ENCODE measurements around the gene PAX2.

The PAX2 gene

DNA sequence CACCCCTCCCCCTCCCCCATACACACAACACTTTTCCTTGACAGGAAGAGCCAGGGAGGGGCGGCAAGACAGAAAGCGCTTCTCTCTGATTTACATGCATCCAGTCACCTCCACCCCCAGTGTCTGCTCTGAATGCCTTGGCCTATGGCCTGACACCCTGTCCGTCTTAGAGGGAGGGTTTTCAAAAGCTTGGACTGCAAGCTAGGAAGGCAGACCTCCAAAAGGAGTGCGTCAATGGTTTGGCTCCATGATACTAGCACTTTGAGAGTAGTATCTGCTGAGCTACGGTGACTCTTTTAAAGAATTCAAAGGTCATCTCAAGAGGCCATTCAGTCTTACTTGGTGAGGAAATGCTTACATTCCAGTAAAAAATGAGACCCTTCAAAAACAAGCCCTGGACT, 20.3 kb upstream of the PAX2 start:
- no peak overlapping the region for H3K4me3 ChIP-seq (ENCODE audit: low read length)
- TF ChIP-seq, protein P1, sequence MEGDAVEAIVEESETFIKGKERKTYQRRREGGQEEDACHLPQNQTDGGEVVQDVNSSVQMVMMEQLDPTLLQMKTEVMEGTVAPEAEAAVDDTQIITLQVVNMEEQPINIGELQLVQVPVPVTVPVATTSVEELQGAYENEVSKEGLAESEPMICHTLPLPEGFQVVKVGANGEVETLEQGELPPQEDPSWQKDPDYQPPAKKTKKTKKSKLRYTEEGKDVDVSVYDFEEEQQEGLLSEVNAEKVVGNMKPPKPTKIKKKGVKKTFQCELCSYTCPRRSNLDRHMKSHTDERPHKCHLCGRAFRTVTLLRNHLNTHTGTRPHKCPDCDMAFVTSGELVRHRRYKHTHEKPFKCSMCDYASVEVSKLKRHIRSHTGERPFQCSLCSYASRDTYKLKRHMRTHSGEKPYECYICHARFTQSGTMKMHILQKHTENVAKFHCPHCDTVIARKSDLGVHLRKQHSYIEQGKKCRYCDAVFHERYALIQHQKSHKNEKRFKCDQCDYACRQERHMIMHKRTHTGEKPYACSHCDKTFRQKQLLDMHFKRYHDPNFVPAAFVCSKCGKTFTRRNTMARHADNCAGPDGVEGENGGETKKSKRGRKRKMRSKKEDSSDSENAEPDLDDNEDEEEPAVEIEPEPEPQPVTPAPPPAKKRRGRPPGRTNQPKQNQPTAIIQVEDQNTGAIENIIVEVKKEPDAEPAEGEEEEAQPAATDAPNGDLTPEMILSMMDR (conservative IDR thresholded peaks at IDR 0.05; ENCODE audit: low read depth, low read length) = no peak
- no peak for DNase-seq (ENCODE audit: low read depth)

DNA sequence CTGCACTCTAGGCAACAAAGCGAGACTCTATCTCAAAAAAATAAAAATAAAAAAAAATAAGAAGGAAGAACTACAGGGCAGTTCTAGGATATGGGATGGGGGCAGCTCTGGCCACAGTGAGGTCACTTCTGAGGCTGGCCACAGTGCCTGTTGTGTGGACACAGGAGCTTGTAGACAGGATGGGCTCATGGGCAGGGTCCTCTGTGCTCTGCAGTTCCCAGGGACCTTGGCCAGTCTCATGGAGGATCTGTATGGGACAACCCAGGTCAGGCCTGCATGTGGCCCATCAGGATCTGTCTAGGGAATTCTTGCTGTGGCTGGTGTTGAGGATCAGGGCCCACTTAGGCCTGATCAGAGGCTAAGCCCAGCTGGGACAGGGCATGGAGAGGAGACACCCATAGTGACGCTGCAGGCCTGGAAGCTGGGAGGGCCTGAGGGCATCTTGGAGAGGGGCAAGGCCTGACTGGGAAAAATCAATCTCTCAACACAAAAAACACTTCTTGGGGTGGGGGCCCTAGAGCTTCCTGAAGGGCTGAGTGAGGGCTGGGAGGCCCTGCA, 19.4 kb upstream of the PAX2 start:
- DNase-seq (ENCODE audit: low read depth) = no peak
- no peak overlapping the region for H3K4me3 ChIP-seq (ENCODE audit: low read length)
- TF ChIP-seq, protein P1 (conservative IDR thresholded peaks at IDR 0.05; ENCODE audit: low read depth, low read length) = no peak

DNA sequence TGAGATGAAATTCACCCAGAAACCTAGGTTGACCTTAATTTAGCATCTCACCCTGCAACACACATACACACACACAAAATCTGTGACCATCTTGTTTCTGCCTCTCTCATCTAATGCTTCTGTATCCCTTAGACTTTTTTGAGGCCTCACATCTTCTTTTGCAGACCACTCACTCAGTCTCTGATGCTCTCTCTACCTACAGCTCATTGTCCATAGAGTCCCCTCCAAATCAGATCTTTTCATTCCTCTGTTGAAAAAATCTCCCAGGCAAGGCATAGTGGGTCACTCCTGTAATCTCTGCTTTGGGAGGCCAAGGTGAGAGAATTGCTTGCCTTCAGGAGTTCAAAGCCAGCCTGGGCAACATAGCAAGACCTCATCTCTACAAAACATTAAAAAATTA, 17.6 kb upstream of the PAX2 start:
- no peak for DNase-seq (ENCODE audit: low read depth)
- no peak overlapping the region for H3K4me3 ChIP-seq (ENCODE audit: low read length)
- TF ChIP-seq, protein P1 (conservative IDR thresholded peaks at IDR 0.05; ENCODE audit: low read depth, low read length) = no peak

DNA sequence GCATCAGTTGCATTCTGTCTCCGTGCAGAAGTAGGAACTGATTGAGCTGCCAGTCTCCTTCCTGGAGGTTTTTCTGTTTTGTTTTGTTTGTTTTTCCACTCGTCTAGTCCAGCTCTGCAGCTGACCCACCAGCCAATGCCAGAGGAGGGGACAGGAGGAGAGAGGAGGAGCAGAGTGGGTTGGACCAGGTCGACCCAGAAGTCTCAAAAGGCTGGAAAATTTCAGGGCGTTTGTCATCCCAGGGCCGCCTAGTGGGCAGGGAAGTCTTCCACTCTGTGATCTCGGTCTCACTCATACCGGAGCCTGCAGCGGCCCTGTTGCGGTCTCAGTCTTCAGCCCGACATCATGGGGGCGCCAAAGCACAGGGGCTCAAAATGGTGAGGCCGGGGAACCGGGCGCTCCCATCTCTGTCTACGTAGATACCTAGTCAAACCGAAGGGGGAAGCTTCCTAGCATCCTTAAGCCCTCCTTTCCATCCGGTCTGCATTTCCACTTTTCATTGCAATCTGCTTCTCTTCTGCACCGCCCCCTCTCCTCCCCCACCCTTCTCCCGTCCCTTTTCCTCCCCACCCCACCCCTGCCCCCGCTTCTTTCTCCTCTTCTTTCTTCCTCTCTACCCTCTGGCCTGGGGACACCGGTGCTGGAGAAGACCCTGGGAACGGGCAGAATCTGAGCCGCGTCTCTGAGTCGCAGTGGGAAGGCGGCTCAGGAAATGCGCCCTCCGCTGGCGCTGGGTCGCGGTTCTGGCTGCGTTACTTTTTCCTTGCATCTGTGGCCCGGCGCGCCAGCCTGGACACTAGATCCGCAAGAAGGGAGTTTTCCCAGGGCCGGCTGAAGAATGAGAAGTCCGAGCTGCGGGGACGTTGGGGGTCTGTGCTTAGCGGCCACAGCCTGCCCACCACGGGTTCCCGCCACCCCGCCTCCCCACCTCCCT, 16.2 kb upstream of the PAX2 start:
- DNase-seq (ENCODE audit: low read depth) = no peak
- H3K4me3 ChIP-seq (ENCODE audit: low read length) = no peak overlapping the region
- TF ChIP-seq, protein P1 (conservative IDR thresholded peaks at IDR 0.05; ENCODE audit: low read depth, low read length) = peak; percentile 39

DNA sequence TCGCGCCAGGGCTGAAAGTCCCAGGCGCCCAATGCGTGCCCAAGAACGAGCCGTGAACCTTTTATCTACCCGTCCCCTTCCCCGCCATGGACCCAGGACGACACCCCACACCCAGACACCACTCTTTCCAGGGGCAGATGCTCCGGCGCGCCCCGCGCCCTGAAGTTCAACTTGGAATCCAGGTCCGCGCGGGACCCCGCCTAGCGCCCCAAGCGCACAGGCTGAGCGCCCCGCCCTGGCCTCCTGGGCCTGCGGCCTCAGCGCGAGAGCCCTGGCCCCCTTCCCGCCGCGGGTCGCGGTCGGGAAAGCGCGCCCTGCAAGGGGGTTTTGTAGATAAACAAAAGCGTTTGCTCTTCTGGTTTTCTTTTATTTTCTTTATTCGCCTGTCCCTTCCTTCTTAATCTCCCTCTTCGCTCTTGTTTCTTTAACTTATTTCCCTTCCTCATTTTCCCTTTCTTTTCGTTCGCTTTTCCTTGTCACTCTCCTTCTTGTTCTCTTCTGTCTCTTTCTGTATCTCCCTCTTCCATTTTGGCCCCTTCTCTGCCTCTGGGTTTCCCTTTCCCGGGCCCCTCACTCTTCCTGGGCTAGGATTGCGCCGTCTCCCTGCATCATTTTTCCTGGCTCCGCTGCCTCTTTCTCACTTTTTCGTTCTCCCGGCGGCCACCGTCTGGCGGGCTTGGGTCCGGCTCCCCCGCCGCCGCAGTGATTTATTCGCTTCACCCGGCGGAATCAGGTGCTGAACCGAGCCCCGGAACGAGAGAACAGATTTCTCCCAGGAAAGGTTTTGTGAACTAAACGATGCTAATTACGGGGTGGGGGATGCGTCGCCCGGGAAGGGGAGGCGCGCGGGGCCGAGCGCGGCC, 15.3 kb upstream of the PAX2 start:
- H3K4me3 ChIP-seq (ENCODE audit: low read length) = no peak overlapping the region
- no peak for DNase-seq (ENCODE audit: low read depth)
- TF ChIP-seq, protein P1 (conservative IDR thresholded peaks at IDR 0.05; ENCODE audit: low read depth, low read length) = no peak

DNA sequence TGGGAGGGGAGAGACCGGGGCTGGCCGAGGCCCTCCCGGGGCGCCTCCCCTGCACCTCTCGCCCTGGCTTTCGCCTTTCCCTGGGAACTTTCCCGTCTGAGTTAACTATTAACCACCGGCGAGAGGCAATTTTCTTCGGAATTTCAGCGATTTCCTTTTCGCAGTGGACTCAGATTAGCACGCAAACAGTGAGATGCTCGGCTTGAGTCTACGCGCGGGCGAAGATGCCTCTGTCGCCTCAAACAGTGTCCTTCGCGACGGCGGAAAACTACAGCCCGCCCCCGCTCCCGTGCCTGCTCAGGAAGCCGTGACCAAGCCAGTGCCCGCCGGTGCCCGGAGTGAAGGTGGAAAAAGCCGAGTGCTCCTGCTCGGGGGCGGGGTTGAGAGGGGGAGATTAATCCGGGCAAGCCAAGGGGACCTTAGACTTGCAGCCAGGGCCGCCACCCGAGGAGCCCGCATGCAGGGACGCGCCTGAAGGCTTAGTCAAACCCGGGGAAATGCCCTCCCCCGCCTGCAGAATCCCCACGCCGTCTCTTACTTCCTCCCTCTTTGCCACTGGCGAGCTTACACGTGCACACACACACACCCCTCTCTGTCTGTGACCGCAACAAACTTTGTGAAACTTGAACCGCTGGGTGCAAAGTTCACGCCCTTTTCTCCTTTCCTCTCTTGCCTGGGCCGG, 14.5 kb upstream of the PAX2 start:
- no peak for DNase-seq (ENCODE audit: low read depth)
- TF ChIP-seq, protein P1 (conservative IDR thresholded peaks at IDR 0.05; ENCODE audit: low read depth, low read length) = no peak
- H3K4me3 ChIP-seq (ENCODE audit: low read length) = no peak overlapping the region

Data from retinal pigment epithelial cell (primary cell).